Measurements from ENCODE around the gene CDHR2.
"Not testable (repeated sequence)": the region's sequence is repeated elsewhere in the genome, so short reads cannot be mapped to it uniquely, and the experiment has no call there.

CDHR2 gene

GRCh38 chr5:176596689-176597416 lies 47.7 kb downstream of the CDHR2 start:
- DNase-seq (ENCODE audit: low read depth, low spot score), result peak; percentile 30

GRCh38 chr5:176597417-176598389 lies 48.6 kb downstream of the CDHR2 start:
- no peak for DNase-seq (ENCODE audit: low read depth, low spot score)

GRCh38 chr5:176599749-176600430 lies 50.7 kb downstream of the CDHR2 start:
- DNase-seq (ENCODE audit: low read depth, low spot score), result not testable (repeated sequence)

GRCh38 chr5:176601901-176602482 lies 52.9 kb downstream of the CDHR2 start:
- DNase-seq (ENCODE audit: low read depth, low spot score), result no peak

GRCh38 chr5:176603091-176603490 lies 53.9 kb downstream of the CDHR2 start:
- DNase-seq (ENCODE audit: low read depth, low spot score), result no peak

- no peak for DNase-seq (ENCODE audit: low read depth, low spot score)
Observed at GRCh38 chr5:176606032-176606431, 56.9 kb downstream of the CDHR2 start.

GRCh38 chr5:176606875-176607274 lies 57.7 kb downstream of the CDHR2 start:
- DNase-seq (ENCODE audit: low read depth, low spot score), result no peak

- DNase-seq (ENCODE audit: low read depth, low spot score), result no peak
Observed at GRCh38 chr5:176608142-176608705, 59.1 kb downstream of the CDHR2 start.

GRCh38 chr5:176608937-176609723 lies 60.0 kb downstream of the CDHR2 start:
- DNase-seq (ENCODE audit: low read depth, low spot score), result no peak

- no peak for DNase-seq (ENCODE audit: low read depth, low spot score)
Observed at GRCh38 chr5:176609724-176610434, 60.7 kb downstream of the CDHR2 start, which contains the start of gene GPRIN1. GPRIN1 (minus strand) TSS chr5:176610156; CDS start chr5:176599834, 10,322 bp downstream.

- no peak for DNase-seq (ENCODE audit: low read depth, low spot score)
Observed at GRCh38 chr5:176610435-176610773, 61.3 kb downstream of the CDHR2 start.

GRCh38 chr5:176611435-176611834 lies 62.3 kb downstream of the CDHR2 start:
- DNase-seq (ENCODE audit: low read depth, low spot score), result no peak

- DNase-seq (ENCODE audit: low read depth, low spot score), result no peak
Observed at GRCh38 chr5:176612008-176612407, 62.9 kb downstream of the CDHR2 start.

GRCh38 chr5:176612855-176613254 lies 63.7 kb downstream of the CDHR2 start:
- DNase-seq (ENCODE audit: low read depth, low spot score), result no peak

- DNase-seq (ENCODE audit: low read depth, low spot score), result no peak
Observed at GRCh38 chr5:176614805-176615478, 65.8 kb downstream of the CDHR2 start.

GRCh38 chr5:176616511-176616910 lies 67.4 kb downstream of the CDHR2 start:
- DNase-seq (ENCODE audit: low read depth, low spot score), result no peak

- DNase-seq (ENCODE audit: low read depth, low spot score), result no peak
Observed at GRCh38 chr5:176618783-176619182, 69.6 kb downstream of the CDHR2 start.

- peak; percentile 42 for DNase-seq (ENCODE audit: low read depth, low spot score)
Observed at GRCh38 chr5:176619203-176619568, 70.0 kb downstream of the CDHR2 start.

- no peak for DNase-seq (ENCODE audit: low read depth, low spot score)
Observed at GRCh38 chr5:176619569-176620332, 70.6 kb downstream of the CDHR2 start.

All from activated CD4-positive, CD25-positive, alpha-beta regulatory T cell treated with anti-CD3 and anti-CD28 coated beads, Interleukin-2, amount 50 U/mL, for 16 hours (primary cell).